H1 (cell line): ENCODE data around the gene NCK2. TPM values are rescaled to one million over a fixed set of nuclear protein-coding genes. Genes with fewer than 3 reads are reported as not detected.

Source experiments
- CTCF ChIA-PET: fragments of 300-600 bp; sonication (Branson Sonifier 250); formaldehyde crosslinking; loops from one replicate; lab custom pipeline; 2021; ENCODE audit not compliant: partially characterized antibody; lab: Charles Lee
- POLR2A ChIA-PET: fragments of 300-600 bp; sonication (Branson Sonifier 250); formaldehyde crosslinking; loops from one replicate; lab custom pipeline; 2021; ENCODE audit warnings: inconsistent platforms; ENCODE audit not compliant: partially characterized antibody; lab: Charles Lee
- DNase-seq, 2 experiments: peaks; one replicate each; pipeline versions ENCODE4 v3.0.0 to v3.0.0-alpha.2; 2010 to 2022; ENCODE audit warnings: low spot score in 2 of 2, low read depth in 1 of 2, mixed read lengths in 1 of 2
- FAIRE-seq: peaks from 2 replicates; lab custom pipeline; 2011; peaks lifted over from hg19 to GRCh38; lab: Jason Lieb, UNC
- H2AFZ ChIP-seq: 2 replicates; pipeline ENCODE4 v1.8.1; 2012; ENCODE audit warnings: low read length, inconsistent platforms
- H2AK5ac ChIP-seq: 2 replicates; pipeline ENCODE4 v1.6.1; 2013; ENCODE audit warnings: low read depth, low read length
- H2BK120ac ChIP-seq: replicated peaks from 2 replicates; pipeline ENCODE3; 2013; ENCODE audit warnings: low read depth, low read length, inconsistent platforms
- H2BK12ac ChIP-seq: 2 replicates; pipeline ENCODE4 v1.6.1; 2013; ENCODE audit warnings: low read depth, low read length
- H2BK15ac ChIP-seq: 2 replicates; pipeline ENCODE4 v1.6.1; 2013; ENCODE audit warnings: low read length
- H2BK20ac ChIP-seq: 2 replicates; pipeline ENCODE4 v1.6.1; 2013; ENCODE audit warnings: low read length
- H2BK5ac ChIP-seq: 2 replicates; pipeline ENCODE4 v1.6.1; 2013; ENCODE audit warnings: low read depth, low read length
- H3K14ac ChIP-seq: 2 replicates; pipeline ENCODE4 v1.6.1; 2013; ENCODE audit warnings: inconsistent platforms; ENCODE audit not compliant: insufficient read length
- H3K18ac ChIP-seq: 2 replicates; pipeline ENCODE4 v1.6.1; 2013; ENCODE audit warnings: low read length; ENCODE audit errors: extremely low read depth
- H3K23ac ChIP-seq: 2 replicates; pipeline ENCODE4 v1.6.1; 2013; ENCODE audit warnings: inconsistent platforms; ENCODE audit not compliant: insufficient read length
- H3K23me2 ChIP-seq: 2 replicates; pipeline ENCODE4 v1.6.1; 2013; ENCODE audit warnings: low read depth, low read length
- H3K27ac ChIP-seq: 2 replicates; pipeline ENCODE4 v1.6.1; 2011; ENCODE audit warnings: low read depth, low read length, inconsistent platforms
- H3K27me3 ChIP-seq, 4 experiments: replicated peaks in 1 of 4; 1 replicate in 1 of 4; 2 replicates in 3 of 4; pipeline versions ENCODE4 v1.6.1 to v1.8.1; 2011 to 2013; ENCODE audit warnings: low read length in 3 of 4, mild to moderate bottlenecking in 3 of 4, inconsistent platforms in 2 of 4, mixed read lengths in 2 of 4, moderate library complexity in 1 of 4; ENCODE audit not compliant: control insufficient read depth in 3 of 4, insufficient read depth in 3 of 4; ENCODE audit errors: extremely low read depth in 1 of 4
- H3K36me3 ChIP-seq, 4 experiments: 2 replicates each; pipeline versions ENCODE4 v1.6.1 to v1.8.1; 2011 to 2013; ENCODE audit warnings: mild to moderate bottlenecking in 4 of 4, low read length in 3 of 4, moderate library complexity in 2 of 4, control low read depth in 1 of 4, inconsistent platforms in 1 of 4; ENCODE audit not compliant: insufficient read depth in 4 of 4, control insufficient read depth in 2 of 4
- H3K4ac ChIP-seq: replicated peaks from 2 replicates; pipeline ENCODE3; 2013; ENCODE audit warnings: low read length, low read depth, mixed read lengths, inconsistent platforms; ENCODE audit not compliant: insufficient read length
- H3K4me1 ChIP-seq, 4 experiments: replicated peaks in 1 of 4; 1 replicate in 1 of 4; 2 replicates in 3 of 4; pipeline versions ENCODE4 v1.6.1 to v1.8.1; 2011 to 2013; ENCODE audit warnings: low read length in 3 of 4, inconsistent platforms in 2 of 4, mixed read lengths in 1 of 4; ENCODE audit not compliant: insufficient read depth in 4 of 4, control insufficient read depth in 3 of 4
- H3K4me2 ChIP-seq, 2 experiments: 2 replicates each; pipeline versions ENCODE4 v1.6.1 to v1.8.1; 2011 to 2013; ENCODE audit warnings: low read depth in 2 of 2, low read length in 2 of 2, control low read depth in 1 of 2, inconsistent platforms in 1 of 2, mild to moderate bottlenecking in 1 of 2; ENCODE audit not compliant: insufficient read depth in 1 of 2
- H3K4me3 ChIP-seq, 4 experiments: fragments of 200-600, 300-600 bp in 1 of 4; sonication (generic), shearing (Covaris generic), sonication (Bioruptor Twin) in 1 of 4; 2 replicates each; pipeline versions ENCODE4 v1.5.1 to v1.8.1; 2011 to 2016; ENCODE audit warnings: low read length in 4 of 4, low read depth in 3 of 4, control low read depth in 2 of 4, inconsistent platforms in 2 of 4, mild to moderate bottlenecking in 2 of 4, mixed read lengths in 1 of 4, moderate library complexity in 1 of 4; ENCODE audit not compliant: insufficient read depth in 2 of 4; ENCODE audit errors: extremely low read depth in 1 of 4
- H3K56ac ChIP-seq: replicated peaks from 2 replicates; pipeline ENCODE3; 2013; ENCODE audit warnings: low read depth, mild to moderate bottlenecking, mixed read lengths, low read length, inconsistent platforms; ENCODE audit not compliant: insufficient read length
- H3K79me1 ChIP-seq: 2 replicates; pipeline ENCODE4 v1.6.1; 2013; ENCODE audit warnings: low read depth, low read length, control low read depth
- H3K79me2 ChIP-seq, 2 experiments: 2 replicates each; pipeline versions ENCODE4 v1.6.1 to v1.8.1; 2012 to 2013; ENCODE audit warnings: low read length in 2 of 2, mild to moderate bottlenecking in 2 of 2, inconsistent platforms in 1 of 2; ENCODE audit not compliant: insufficient read depth in 2 of 2, control insufficient read depth in 1 of 2
- H3K9ac ChIP-seq, 4 experiments: replicated peaks in 1 of 4; 1 replicate in 1 of 4; 2 replicates in 3 of 4; pipeline versions ENCODE4 v1.6.1 to v1.8.1; 2011 to 2013; ENCODE audit warnings: low read depth in 3 of 4, low read length in 3 of 4, control low read depth in 2 of 4, mild to moderate bottlenecking in 2 of 4, moderate library complexity in 2 of 4, inconsistent platforms in 1 of 4; ENCODE audit errors: extremely low read depth in 1 of 4
- H3K9me3 ChIP-seq, 2 experiments: 2 replicates each; pipeline versions ENCODE4 v1.6.1 to v1.8.1; 2012 to 2013; ENCODE audit warnings: mild to moderate bottlenecking in 2 of 2, moderate library complexity in 2 of 2, control low read depth in 1 of 2, inconsistent platforms in 1 of 2, low read depth in 1 of 2, low read length in 1 of 2, mixed read lengths in 1 of 2; ENCODE audit not compliant: insufficient read depth in 2 of 2
- H4K20me1 ChIP-seq, 2 experiments: replicated peaks in 1 of 2; 2 replicates each; pipeline versions ENCODE3 to v1.8.1; 2011 to 2013; ENCODE audit warnings: inconsistent platforms in 2 of 2, low read length in 2 of 2, mild to moderate bottlenecking in 1 of 2; ENCODE audit not compliant: insufficient read depth in 2 of 2, control insufficient read depth in 1 of 2
- H4K5ac ChIP-seq: 2 replicates; pipeline ENCODE4 v1.6.1; 2013; ENCODE audit warnings: low read length, low read depth, mixed read lengths, inconsistent platforms; ENCODE audit not compliant: insufficient read length
- H4K8ac ChIP-seq: 2 replicates; pipeline ENCODE4 v1.8.0; 2013; ENCODE audit warnings: mild to moderate bottlenecking, moderate library complexity, low read length, inconsistent platforms; ENCODE audit not compliant: insufficient read depth; ENCODE audit errors: extremely low read depth
- H4K91ac ChIP-seq: replicated peaks from 2 replicates; pipeline ENCODE3; 2013; ENCODE audit warnings: low read length, mixed read lengths, inconsistent platforms; ENCODE audit not compliant: insufficient read length
- BCL11A ChIP-seq, 2 experiments: IDR thresholded peaks; one replicate each; pipeline ENCODE4 v1.6.1; 2011; ENCODE audit warnings: low read depth in 2 of 2, low read length in 2 of 2, mild to moderate bottlenecking in 2 of 2
- FOSL1 ChIP-seq: IDR thresholded peaks from 2 replicates; pipeline ENCODE4 v1.6.1; 2011; ENCODE audit warnings: mild to moderate bottlenecking, low read depth, low read length, moderate library complexity; ENCODE audit not compliant: insufficient read depth
- GTF2F1 ChIP-seq: IDR thresholded peaks from 2 replicates; pipeline ENCODE4 v1.6.1; 2012; ENCODE audit warnings: low read depth, low read length, improper control_type of control experiment, borderline replicate concordance
- NRF1 ChIP-seq: IDR thresholded peaks from 2 replicates; pipeline ENCODE4 v1.6.1; 2011; ENCODE audit warnings: mild to moderate bottlenecking, low read depth, low read length, improper control_type of control experiment
- RAD21 ChIP-seq, 2 experiments: IDR thresholded peaks in 1 of 2; conservative IDR thresholded peaks in 1 of 2; 2 replicates each; pipeline ENCODE4 v1.6.1; 2011; ENCODE audit warnings: low read depth in 2 of 2, low read length in 2 of 2, improper control_type of control experiment in 1 of 2, inconsistent platforms in 1 of 2, mild to moderate bottlenecking in 1 of 2, moderate library complexity in 1 of 2
- SIN3A ChIP-seq, 2 experiments: IDR thresholded peaks in 1 of 2; conservative IDR thresholded peaks in 1 of 2; 2 replicates each; pipeline ENCODE4 v1.6.1; 2011 to 2012; ENCODE audit warnings: low read length in 2 of 2, improper control_type of control experiment in 1 of 2, low read depth in 1 of 2, mild to moderate bottlenecking in 1 of 2
- SP2 ChIP-seq: IDR thresholded peaks from 2 replicates; pipeline ENCODE4 v1.6.1; 2012; ENCODE audit warnings: mild to moderate bottlenecking, low read length, inconsistent platforms
- SUZ12 ChIP-seq: fragments of 200-600 bp; sonication (generic); IDR thresholded peaks from 2 replicates; pipeline ENCODE4 v1.6.1; 2012; ENCODE audit warnings: mild to moderate bottlenecking, inconsistent platforms, low read length, moderate library complexity, mixed read lengths
- TAF7 ChIP-seq: optimal IDR thresholded peaks from 2 replicates; pipeline ENCODE3; 2011; ENCODE audit warnings: low read depth, mild to moderate bottlenecking, inconsistent platforms, low read length, moderate library complexity, borderline replicate concordance
- YY1 ChIP-seq: IDR thresholded peaks from 2 replicates; pipeline ENCODE4 v1.6.1; 2011; ENCODE audit warnings: low read depth, mild to moderate bottlenecking, low read length
- WGBS, 2 experiments: shearing (Covaris generic) in 1 of 2; methylation state at CpG; one replicate each; pipeline versions ENCODE4 v1.1.6 to v1.1.7; 2013 to 2015; ENCODE audit warnings: low lambda C conversion rate in 2 of 2, mixed read lengths in 2 of 2, inconsistent platforms in 1 of 2, low coverage in 1 of 2, missing lambda C conversion rate in 1 of 2; ENCODE audit not compliant: insufficient replicate concordance in 2 of 2, insufficient coverage in 1 of 2, insufficient read length in 1 of 2; ENCODE audit errors: extremely low coverage in 1 of 2, missing lambda C conversion rate in 1 of 2; 5-methylcytosine and 5-hydroxymethylcytosine counted together
- polyA plus RNA-seq, 7 experiments: library from polyadenylated mRNA; depleted of rRNA in 3 of 7; stranded (reverse) in 5 of 7; unstranded in 2 of 7; fragments of >200 nt in 5 of 7; fragments of 200-250 nt in 2 of 7; gene quantifications; 1 replicate in 5 of 7; 2 replicates in 1 of 7; 4 replicates in 1 of 7; pipeline versions ENCODE4 v1.2.1 to v1.2.3, GENCODE V29; 2011 to 2013; ENCODE audit warnings: missing spikeins in 2 of 7, mixed read lengths in 2 of 7
- total RNA-seq: library from RNA; stranded (reverse); fragmentation: NEBNext Ultra II Directional; extraction: Animal tissue kit (Norgen Biotek cat#: 25700); gene quantifications from 2 replicates; pipeline ENCODE4 v1.2.1, GENCODE V29; 2021
- TF ChIP-seq, protein P1 (sequence below): IDR thresholded peaks from 2 replicates; pipeline ENCODE4 v1.6.1; 2012; ENCODE audit warnings: low read length, inconsistent platforms

Gene NCK2
- total and polyA plus RNA-seq, 2 of the 8 experiments (the other 6 are each of a cell fraction or from before 2014, with no cell fraction given) = 30.3 to 65.7 TPM

DNA sequence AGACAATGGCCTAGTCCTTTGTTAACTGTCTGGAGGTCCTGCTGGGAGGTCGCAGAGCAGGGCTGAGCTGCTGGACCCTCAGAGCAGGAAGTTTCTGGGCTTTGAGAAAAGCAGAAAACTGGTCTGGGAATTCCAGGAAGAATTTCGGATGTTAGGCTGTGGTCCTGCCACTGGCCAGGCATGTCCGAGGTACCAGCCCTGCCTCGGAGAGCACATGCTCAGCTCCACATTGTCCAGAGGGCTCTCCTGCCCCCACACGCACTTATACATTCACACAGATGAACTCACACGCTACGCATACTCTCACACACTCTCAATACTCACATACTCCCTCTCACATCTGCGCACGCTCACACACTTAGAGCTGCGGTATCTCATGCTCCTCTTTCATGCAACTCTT lies 146.1 kb downstream of the NCK2 start:
- ChIA-PET POLR2A (no interaction called here), CTCF (interaction anchor here (0.8 to 1.4 kb wide), 5 partner anchors 9 to 314 kb away, joined by 3 to 5 read pairs (median 3); no protein-coding TSS in a partner anchor)
- peaks cover 0 to 42% of the 10 kb centered on the region in 2 experiments; a peak in 2 of 4 replicates for H3K79me2 ChIP-seq
- no peaks in the 10 kb centered on the region for H3K27me3 ChIP-seq
- peak overlapping the region; percentile 39; the same call in 1 of the 2 replicates for H2BK12ac ChIP-seq
- H2BK15ac ChIP-seq = no peak overlapping the region
- peaks cover 2 to 6% (median 2%) of the 10 kb centered on the region in 4 experiments; a peak in 5 of 7 replicates for H3K4me1 ChIP-seq
- H3K14ac ChIP-seq = no peak overlapping the region
- no peak overlapping the region for H3K4ac ChIP-seq
- 0 out of 2 replicates have a peak, but pooled peaks cover 2% of the 10 kb centered on the region for H3K23me2 ChIP-seq
- no peak overlapping the region for H2AFZ ChIP-seq
- peak overlapping the region; percentile 19; the same call in 1 of the 2 replicates for H3K18ac ChIP-seq
- H3K56ac ChIP-seq = no peak overlapping the region
- H4K20me1 ChIP-seq = peaks cover 1 to 4% of the 10 kb centered on the region in 2 experiments
- no peak overlapping the region for H2BK120ac ChIP-seq
- H4K91ac ChIP-seq = no peak overlapping the region
- peaks cover 0 to 12% (median 3%) of the 10 kb centered on the region in 4 experiments; a peak in 4 of 8 replicates for H3K36me3 ChIP-seq
- peaks cover 7 to 11% of the 10 kb centered on the region in 2 experiments; a peak in 3 of 4 replicates for H3K9me3 ChIP-seq
- no peak overlapping the region for H4K8ac ChIP-seq
- H4K5ac ChIP-seq = no peak overlapping the region
- H3K79me1 ChIP-seq = peaks cover 5% of the 10 kb centered on the region
- no peak overlapping the region for H3K9ac ChIP-seq
- H3K4me2 ChIP-seq = no peak overlapping the region
- no peak for FAIRE-seq
- no peak overlapping the region; the same call in 1 of the 2 replicates for H3K27ac ChIP-seq
- peak overlapping the region; percentile 81 for H2BK5ac ChIP-seq
- no peak overlapping the region for H2BK20ac ChIP-seq
- 84 to 100% methylated on average over 4 to 10 of the region's 10 CpGs for WGBS, 2 experiments
- no peak for DNase-seq
- 0 out of 2 replicates have a peak overlapping the region, but pooled peaks have one; percentile 53 for H2AK5ac ChIP-seq
- no peak overlapping the region for H3K4me3 ChIP-seq
- no peak overlapping the region for H3K23ac ChIP-seq
- TF ChIP-seq, protein P1, sequence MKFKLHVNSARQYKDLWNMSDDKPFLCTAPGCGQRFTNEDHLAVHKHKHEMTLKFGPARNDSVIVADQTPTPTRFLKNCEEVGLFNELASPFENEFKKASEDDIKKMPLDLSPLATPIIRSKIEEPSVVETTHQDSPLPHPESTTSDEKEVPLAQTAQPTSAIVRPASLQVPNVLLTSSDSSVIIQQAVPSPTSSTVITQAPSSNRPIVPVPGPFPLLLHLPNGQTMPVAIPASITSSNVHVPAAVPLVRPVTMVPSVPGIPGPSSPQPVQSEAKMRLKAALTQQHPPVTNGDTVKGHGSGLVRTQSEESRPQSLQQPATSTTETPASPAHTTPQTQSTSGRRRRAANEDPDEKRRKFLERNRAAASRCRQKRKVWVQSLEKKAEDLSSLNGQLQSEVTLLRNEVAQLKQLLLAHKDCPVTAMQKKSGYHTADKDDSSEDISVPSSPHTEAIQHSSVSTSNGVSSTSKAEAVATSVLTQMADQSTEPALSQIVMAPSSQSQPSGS = no peak
- TF ChIP-seq BCL11A (IDR thresholded peaks at IDR 0.05; ENCODE audit: low read depth in 2 of 2, low read length in 2 of 2) = no peak
- no peak for TF ChIP-seq NRF1
- TF ChIP-seq FOSL1 = no peak
- no peak for TF ChIP-seq GTF2F1
- TF ChIP-seq SIN3A (conservative IDR thresholded peaks at IDR 0.05 in 1 of 2, IDR thresholded peaks at IDR 0.05 in 1 of 2; ENCODE audit: low read depth in 1 of 2, low read length in 2 of 2) = no peak
- TF ChIP-seq SP2 = no peak
- no peak for TF ChIP-seq TAF7
- TF ChIP-seq RAD21 (IDR thresholded peaks at IDR 0.05 in 1 of 2, conservative IDR thresholded peaks at IDR 0.05 in 1 of 2; ENCODE audit: low read depth in 2 of 2, low read length in 2 of 2) = no peak
- no peak for TF ChIP-seq SUZ12
- TF ChIP-seq YY1 = no peak
